RCC 7860 (cell line): ENCODE data around the gene XPR1.
"Not testable (repeated sequence)": the region's sequence is repeated elsewhere in the genome, so short reads cannot be mapped to it uniquely, and the experiment has no call there.

Source experiments
- DNase-seq: peaks from one replicate; pipeline ENCODE4 v3.0.0-alpha.2; 2015; ENCODE audit warnings: low spot score
- FAIRE-seq: peaks from 2 replicates; lab custom pipeline; 2012; peaks lifted over from hg19 to GRCh38; lab: Jason Lieb, UNC

Gene XPR1

GRCh38 chr1:180831507-180831906 lies 199.7 kb downstream of the XPR1 start:
- DNase-seq, FAIRE-seq: not testable (repeated sequence)

- not testable (repeated sequence) for FAIRE-seq, DNase-seq
These were observed 201.4 kb downstream of the XPR1 start for GRCh38 chr1:180833180-180833579.

- FAIRE-seq, result no peak
- DNase-seq, result no peak
These were observed 204.6 kb downstream of the XPR1 start for GRCh38 chr1:180836449-180836848.

- no peak for DNase-seq
These were observed 205.2 kb downstream of the XPR1 start for GRCh38 chr1:180837020-180837419.

GRCh38 chr1:180838535-180838934 lies 206.7 kb downstream of the XPR1 start:
- FAIRE-seq, result peak; percentile 32
- DNase-seq, result no peak

More at GRCh38 chr1:180837020-180837419, 205.2 kb downstream of the XPR1 start:
- FAIRE-seq, result no peak

- FAIRE-seq (no peak), DNase-seq (no peak)
These were observed 207.7 kb downstream of the XPR1 start for GRCh38 chr1:180839547-180839946.

- no peak for DNase-seq
- no peak for FAIRE-seq
These were observed 209.6 kb downstream of the XPR1 start for GRCh38 chr1:180841415-180841814.

- DNase-seq (no peak), FAIRE-seq (no peak)
These were observed 210.2 kb downstream of the XPR1 start for GRCh38 chr1:180842052-180842451.

- FAIRE-seq, result no peak
- no peak for DNase-seq
These were observed 210.9 kb downstream of the XPR1 start for GRCh38 chr1:180842491-180843275.

GRCh38 chr1:180845352-180845751 lies 213.5 kb downstream of the XPR1 start:
- no peak for FAIRE-seq
- no peak for DNase-seq

- no peak for DNase-seq
- no peak for FAIRE-seq
These were observed 216.4 kb downstream of the XPR1 start for GRCh38 chr1:180848191-180848590.

GRCh38 chr1:180849031-180849775 lies 217.4 kb downstream of the XPR1 start:
- no peak for FAIRE-seq
- no peak for DNase-seq

GRCh38 chr1:180851995-180852887 lies 220.4 kb downstream of the XPR1 start:
- no peak for FAIRE-seq
- DNase-seq, result no peak

- FAIRE-seq (no peak), DNase-seq (no peak)
These were observed 222.2 kb downstream of the XPR1 start for GRCh38 chr1:180854001-180854400.

- FAIRE-seq (no peak), DNase-seq (no peak)
These were observed 222.6 kb downstream of the XPR1 start for GRCh38 chr1:180854456-180854855.

GRCh38 chr1:180857947-180858725 lies 226.3 kb downstream of the XPR1 start:
- not testable (repeated sequence) for FAIRE-seq, DNase-seq

GRCh38 chr1:180859306-180859705 lies 227.5 kb downstream of the XPR1 start:
- FAIRE-seq (no peak), DNase-seq (no peak)

- DNase-seq, result no peak
- no peak for FAIRE-seq
These were observed 228.7 kb downstream of the XPR1 start for GRCh38 chr1:180860535-180860934.

- DNase-seq (no peak), FAIRE-seq (no peak)
These were observed 230.5 kb downstream of the XPR1 start for GRCh38 chr1:180862305-180862704.

GRCh38 chr1:180863158-180863775 lies 231.4 kb downstream of the XPR1 start:
- peak; percentile 31 for DNase-seq
- peak; percentile 82 for FAIRE-seq
